Astrocyte (in vitro differentiated cells and primary cell): ENCODE measurements around the gene PLCH1. TPM values are rescaled to one million over a fixed set of nuclear protein-coding genes. Genes with fewer than 3 reads are reported as not detected.
A peak's percentile ranks its signal among the peaks of the same experiment; 100 is the strongest.

ENCODE experiments used
- DNase-seq: peaks from one replicate; pipeline ENCODE4 v3.0.0-alpha.2; 2010; ENCODE audit warnings: low read depth
- FAIRE-seq: peaks from 2 replicates; lab custom pipeline; 2011; peaks lifted over from hg19 to GRCh38; lab: Jason Lieb, UNC
- H2AFZ ChIP-seq: 2 replicates; pipeline ENCODE4 v1.6.0; 2012; ENCODE audit warnings: low read depth, low read length, inconsistent platforms
- H3K27ac ChIP-seq: 2 replicates; pipeline ENCODE4 v1.5.1; 2011; ENCODE audit warnings: low read depth, low read length, inconsistent platforms
- H3K27me3 ChIP-seq: 2 replicates; pipeline ENCODE4 v1.6.0; 2011; ENCODE audit warnings: low read length, inconsistent platforms; ENCODE audit not compliant: insufficient read depth
- H3K36me3 ChIP-seq: 2 replicates; pipeline ENCODE4 v1.5.1; 2011; ENCODE audit warnings: low read length, inconsistent platforms; ENCODE audit not compliant: insufficient read depth
- H3K4me1 ChIP-seq: 2 replicates; pipeline ENCODE4 v1.5.1; 2011; ENCODE audit warnings: low read length, inconsistent platforms; ENCODE audit not compliant: insufficient read depth
- H3K4me2 ChIP-seq: 2 replicates; pipeline ENCODE4 v1.6.0; 2012; ENCODE audit warnings: low read length, inconsistent platforms
- H3K4me3 ChIP-seq: 2 replicates; pipeline ENCODE4 v1.5.1; 2011; ENCODE audit warnings: low read depth, mild to moderate bottlenecking, low read length, inconsistent platforms; ENCODE audit not compliant: insufficient read depth
- H3K79me2 ChIP-seq: 2 replicates; pipeline ENCODE4 v1.6.0; 2012; ENCODE audit warnings: mild to moderate bottlenecking, low read length, inconsistent platforms; ENCODE audit not compliant: insufficient read depth
- H3K9ac ChIP-seq: 2 replicates; pipeline ENCODE4 v1.6.0; 2012; ENCODE audit warnings: mild to moderate bottlenecking, low read length, inconsistent platforms
- H3K9me3 ChIP-seq: 2 replicates; pipeline ENCODE4 v1.5.1; 2012; ENCODE audit warnings: low read depth, mild to moderate bottlenecking, low read length, inconsistent platforms; ENCODE audit not compliant: insufficient read depth
- H4K20me1 ChIP-seq: 2 replicates; pipeline ENCODE4 v1.6.0; 2012; ENCODE audit warnings: low read length, inconsistent platforms; ENCODE audit not compliant: insufficient read depth
- H3K27ac Mint-ChIP-seq: one replicate; pipeline ENCODE4 v1.8.0; 2021; ENCODE audit warnings: mild to moderate bottlenecking, mixed read lengths; ENCODE audit not compliant: unreplicated experiment
- H3K27me3 Mint-ChIP-seq: one replicate; pipeline ENCODE4 v1.8.0; 2021; ENCODE audit warnings: low read depth, mixed read lengths; ENCODE audit not compliant: unreplicated experiment
- H3K36me3 Mint-ChIP-seq: one replicate; pipeline ENCODE4 v1.8.0; 2021; ENCODE audit warnings: low read depth, mixed read lengths; ENCODE audit not compliant: unreplicated experiment
- H3K4me1 Mint-ChIP-seq: one replicate; pipeline ENCODE4 v1.8.0; 2021; ENCODE audit warnings: low read depth, mixed read lengths; ENCODE audit not compliant: unreplicated experiment
- H3K4me3 Mint-ChIP-seq: one replicate; pipeline ENCODE4 v1.8.0; 2021; ENCODE audit warnings: mild to moderate bottlenecking, moderate library complexity, mixed read lengths; ENCODE audit not compliant: unreplicated experiment
- H3K9me3 Mint-ChIP-seq: one replicate; pipeline ENCODE4 v1.8.0; 2021; ENCODE audit warnings: mild to moderate bottlenecking, mixed read lengths; ENCODE audit not compliant: unreplicated experiment
- EZH2 ChIP-seq: IDR thresholded peaks from 2 replicates; pipeline ENCODE4 v1.6.1; 2012; ENCODE audit warnings: mild to moderate bottlenecking, low read length, inconsistent platforms; ENCODE audit not compliant: insufficient read depth
- total RNA-seq: library from RNA; stranded (reverse); gene quantifications from 2 replicates; pipeline ENCODE4 v1.2.1, GENCODE V29; 2021
- TF ChIP-seq, protein P1 (sequence below): IDR thresholded peaks from 2 replicates; pipeline ENCODE4 v1.5.1; 2011; ENCODE audit warnings: low read depth, mild to moderate bottlenecking, inconsistent platforms, low read length, moderate library complexity; ENCODE audit not compliant: insufficient read depth

PLCH1 gene
- total RNA-seq, 1 donor from 2014 or later = 1.2 TPM

GRCh38 chr3:155782390-155782953, 37.6 kb upstream of the PLCH1 start:
- peaks cover 4% of the 10 kb centered on the region for H3K4me1 Mint-ChIP-seq
- H3K4me2 ChIP-seq = no peak overlapping the region
- H3K27me3 Mint-ChIP-seq = no peaks in the 10 kb centered on the region
- peaks cover 6% of the 10 kb centered on the region for H3K9me3 Mint-ChIP-seq
- H2AFZ ChIP-seq = no peak overlapping the region
- no peaks in the 10 kb centered on the region for H3K36me3 ChIP-seq
- no peak overlapping the region for H3K27ac Mint-ChIP-seq
- no peak overlapping the region for H3K9ac ChIP-seq
- H3K4me1 ChIP-seq = no peaks in the 10 kb centered on the region
- no peaks in the 10 kb centered on the region for H3K27me3 ChIP-seq
- H3K9me3 ChIP-seq = no peaks in the 10 kb centered on the region
- no peak overlapping the region for H3K27ac ChIP-seq
- DNase-seq = no peak
- FAIRE-seq = no peak
- no peak overlapping the region for H3K4me3 Mint-ChIP-seq
- TF ChIP-seq EZH2 = no peak
- TF ChIP-seq, protein P1, sequence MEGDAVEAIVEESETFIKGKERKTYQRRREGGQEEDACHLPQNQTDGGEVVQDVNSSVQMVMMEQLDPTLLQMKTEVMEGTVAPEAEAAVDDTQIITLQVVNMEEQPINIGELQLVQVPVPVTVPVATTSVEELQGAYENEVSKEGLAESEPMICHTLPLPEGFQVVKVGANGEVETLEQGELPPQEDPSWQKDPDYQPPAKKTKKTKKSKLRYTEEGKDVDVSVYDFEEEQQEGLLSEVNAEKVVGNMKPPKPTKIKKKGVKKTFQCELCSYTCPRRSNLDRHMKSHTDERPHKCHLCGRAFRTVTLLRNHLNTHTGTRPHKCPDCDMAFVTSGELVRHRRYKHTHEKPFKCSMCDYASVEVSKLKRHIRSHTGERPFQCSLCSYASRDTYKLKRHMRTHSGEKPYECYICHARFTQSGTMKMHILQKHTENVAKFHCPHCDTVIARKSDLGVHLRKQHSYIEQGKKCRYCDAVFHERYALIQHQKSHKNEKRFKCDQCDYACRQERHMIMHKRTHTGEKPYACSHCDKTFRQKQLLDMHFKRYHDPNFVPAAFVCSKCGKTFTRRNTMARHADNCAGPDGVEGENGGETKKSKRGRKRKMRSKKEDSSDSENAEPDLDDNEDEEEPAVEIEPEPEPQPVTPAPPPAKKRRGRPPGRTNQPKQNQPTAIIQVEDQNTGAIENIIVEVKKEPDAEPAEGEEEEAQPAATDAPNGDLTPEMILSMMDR = no peak
- H4K20me1 ChIP-seq = no peaks in the 10 kb centered on the region
- peaks cover 6% of the 10 kb centered on the region for H3K36me3 Mint-ChIP-seq
- H3K4me3 ChIP-seq = no peak overlapping the region
- H3K79me2 ChIP-seq = no peaks in the 10 kb centered on the region

GRCh38 chr3:155780291-155780690, 35.4 kb upstream of the PLCH1 start:
- Histone ChIP-seq H3K27me3 (no peaks in the 10 kb centered on the region), H3K9me3 (no peaks in the 10 kb centered on the region), H2AFZ (no peak overlapping the region), H3K9ac (no peak overlapping the region), H3K4me1 (no peaks in the 10 kb centered on the region), H3K4me2 (no peak overlapping the region), H3K79me2 (no peaks in the 10 kb centered on the region), H3K4me3 (no peak overlapping the region), H4K20me1 (no peaks in the 10 kb centered on the region), H3K27ac (no peak overlapping the region), H3K36me3 (no peaks in the 10 kb centered on the region)
- Mint-ChIP-seq H3K27me3 (no peaks in the 10 kb centered on the region), H3K9me3 (peaks cover 6% of the 10 kb centered on the region), H3K36me3 (peaks cover 6% of the 10 kb centered on the region), H3K4me3 (no peak overlapping the region), H3K4me1 (peaks cover 4% of the 10 kb centered on the region), H3K27ac (no peak overlapping the region)
- no peak for TF ChIP-seq EZH2
- TF ChIP-seq, protein P1 = no peak
- FAIRE-seq (no peak), DNase-seq (no peak)

DNA sequence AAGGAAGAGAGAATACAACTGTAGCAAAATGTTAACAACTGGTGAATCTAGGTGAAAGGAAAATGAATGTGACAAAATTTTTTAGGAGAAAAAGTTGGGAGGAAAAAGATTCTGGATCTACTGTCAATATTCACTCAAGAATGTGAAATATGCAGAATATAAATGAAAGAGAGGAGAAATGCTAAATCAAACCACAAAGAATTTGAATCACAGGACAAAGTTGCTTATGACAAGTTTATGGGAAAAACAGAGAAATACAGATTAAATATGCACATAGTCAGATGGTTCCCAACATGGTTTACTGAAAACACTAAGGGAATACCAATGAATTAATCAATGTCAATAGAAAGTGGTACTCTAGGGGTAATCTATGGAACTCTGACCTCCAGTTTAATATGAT, 33.6 kb upstream of the PLCH1 start:
- H3K36me3 ChIP-seq = no peaks in the 10 kb centered on the region
- H3K4me3 Mint-ChIP-seq = no peak overlapping the region
- peak; percentile 37 for DNase-seq
- no peaks in the 10 kb centered on the region for H3K79me2 ChIP-seq
- no peak overlapping the region for H3K4me2 ChIP-seq
- peaks cover 6% of the 10 kb centered on the region for H3K36me3 Mint-ChIP-seq
- no peak for TF ChIP-seq EZH2
- TF ChIP-seq, protein P1 = no peak
- no peak overlapping the region for H3K9ac ChIP-seq
- no peaks in the 10 kb centered on the region for H4K20me1 ChIP-seq
- no peak overlapping the region for H2AFZ ChIP-seq
- H3K9me3 Mint-ChIP-seq = peaks cover 6% of the 10 kb centered on the region
- H3K27ac Mint-ChIP-seq = no peak overlapping the region
- FAIRE-seq = peak; percentile 43
- no peaks in the 10 kb centered on the region for H3K9me3 ChIP-seq
- no peaks in the 10 kb centered on the region for H3K27me3 ChIP-seq
- no peak overlapping the region for H3K4me3 ChIP-seq
- no peaks in the 10 kb centered on the region for H3K27me3 Mint-ChIP-seq
- peaks cover 4% of the 10 kb centered on the region for H3K4me1 Mint-ChIP-seq
- H3K4me1 ChIP-seq = no peaks in the 10 kb centered on the region
- H3K27ac ChIP-seq = no peak overlapping the region
